Amniotic stem cell (primary cell): ENCODE data around the gene MIA2.
"Not testable (repeated sequence)": the region's sequence is repeated elsewhere in the genome, so short reads cannot be mapped to it uniquely, and the experiment has no call there.

Source experiments
- DNase-seq: peaks from one replicate; lab custom pipeline; 2025; lab: John Stamatoyannopoulos, UW

Gene MIA2, protein sequence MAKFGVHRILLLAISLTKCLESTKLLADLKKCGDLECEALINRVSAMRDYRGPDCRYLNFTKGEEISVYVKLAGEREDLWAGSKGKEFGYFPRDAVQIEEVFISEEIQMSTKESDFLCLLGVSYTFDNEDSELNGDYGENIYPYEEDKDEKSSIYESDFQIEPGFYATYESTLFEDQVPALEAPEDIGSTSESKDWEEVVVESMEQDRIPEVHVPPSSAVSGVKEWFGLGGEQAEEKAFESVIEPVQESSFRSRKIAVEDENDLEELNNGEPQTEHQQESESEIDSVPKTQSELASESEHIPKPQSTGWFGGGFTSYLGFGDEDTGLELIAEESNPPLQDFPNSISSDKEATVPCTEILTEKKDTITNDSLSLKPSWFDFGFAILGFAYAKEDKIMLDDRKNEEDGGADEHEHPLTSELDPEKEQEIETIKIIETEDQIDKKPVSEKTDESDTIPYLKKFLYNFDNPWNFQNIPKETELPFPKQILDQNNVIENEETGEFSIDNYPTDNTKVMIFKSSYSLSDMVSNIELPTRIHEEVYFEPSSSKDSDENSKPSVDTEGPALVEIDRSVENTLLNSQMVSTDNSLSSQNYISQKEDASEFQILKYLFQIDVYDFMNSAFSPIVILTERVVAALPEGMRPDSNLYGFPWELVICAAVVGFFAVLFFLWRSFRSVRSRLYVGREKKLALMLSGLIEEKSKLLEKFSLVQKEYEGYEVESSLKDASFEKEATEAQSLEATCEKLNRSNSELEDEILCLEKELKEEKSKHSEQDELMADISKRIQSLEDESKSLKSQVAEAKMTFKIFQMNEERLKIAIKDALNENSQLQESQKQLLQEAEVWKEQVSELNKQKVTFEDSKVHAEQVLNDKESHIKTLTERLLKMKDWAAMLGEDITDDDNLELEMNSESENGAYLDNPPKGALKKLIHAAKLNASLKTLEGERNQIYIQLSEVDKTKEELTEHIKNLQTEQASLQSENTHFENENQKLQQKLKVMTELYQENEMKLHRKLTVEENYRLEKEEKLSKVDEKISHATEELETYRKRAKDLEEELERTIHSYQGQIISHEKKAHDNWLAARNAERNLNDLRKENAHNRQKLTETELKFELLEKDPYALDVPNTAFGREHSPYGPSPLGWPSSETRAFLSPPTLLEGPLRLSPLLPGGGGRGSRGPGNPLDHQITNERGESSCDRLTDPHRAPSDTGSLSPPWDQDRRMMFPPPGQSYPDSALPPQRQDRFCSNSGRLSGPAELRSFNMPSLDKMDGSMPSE (N-terminal part only)

DNA sequence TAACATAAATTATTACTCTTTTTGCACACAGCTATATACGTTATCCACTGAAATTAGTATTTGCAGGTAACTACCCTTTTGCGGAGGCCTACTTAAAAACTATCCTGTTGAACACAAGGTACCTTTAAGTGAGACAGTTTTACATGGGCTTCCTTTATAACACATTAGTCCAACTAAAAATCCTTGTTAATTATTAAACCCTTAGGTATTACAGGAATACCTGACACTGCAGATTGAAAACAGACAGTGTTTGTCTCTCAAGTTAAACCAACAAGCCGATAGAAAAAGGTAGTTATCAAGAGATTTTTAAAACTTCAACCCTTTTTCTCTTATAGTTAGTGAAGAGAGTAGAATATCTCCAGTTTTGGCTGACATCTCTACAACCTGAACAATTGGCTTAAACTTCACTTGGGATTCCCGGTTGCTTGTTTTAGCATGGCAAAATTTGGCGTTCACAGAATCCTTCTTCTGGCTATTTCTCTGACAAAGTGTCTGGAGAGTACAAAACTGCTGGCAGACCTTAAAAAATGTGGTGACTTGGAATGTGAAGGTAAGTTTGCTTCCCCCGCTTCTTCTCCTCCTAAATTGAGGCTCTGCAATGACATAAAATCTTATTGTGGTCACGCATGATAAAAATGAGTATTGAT is at the start of gene MIA2:
MIA2 (plus strand) TSS at position 236 of the 647 bp plus-strand sequence; CDS start at position 436, 200 bp downstream.
- no peak for DNase-seq

DNA sequence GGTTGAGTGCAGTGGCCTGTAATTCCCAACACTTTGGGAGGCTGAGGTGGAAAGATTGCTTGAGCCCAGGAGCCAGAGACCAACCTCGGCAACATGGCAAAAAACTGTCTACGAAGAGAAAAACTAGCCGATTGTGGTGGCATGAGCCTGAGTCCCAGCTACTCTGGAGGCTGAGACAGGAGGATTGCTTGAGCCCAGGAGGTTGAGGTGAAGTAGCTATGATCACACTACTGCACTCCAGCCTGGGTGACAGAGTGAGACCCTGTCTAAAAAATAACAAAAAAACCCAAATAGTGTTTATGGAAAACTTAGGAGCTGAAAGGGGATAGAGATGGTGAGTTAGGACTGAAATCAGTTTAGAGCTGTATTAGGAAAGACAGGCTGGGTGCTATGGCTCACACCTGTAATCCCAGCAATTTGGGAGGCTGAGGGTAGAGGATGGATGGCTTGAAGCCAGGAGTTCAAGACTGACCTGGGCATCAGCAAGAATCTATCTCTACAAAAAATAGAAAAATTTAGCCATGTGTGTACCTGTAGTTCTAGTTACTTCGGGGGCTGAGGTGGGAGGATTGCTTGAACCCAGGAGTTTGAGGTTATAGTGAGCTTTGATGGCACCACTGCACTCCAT is 49.0 kb upstream of the MIA2 start:
- no peak for DNase-seq

DNA sequence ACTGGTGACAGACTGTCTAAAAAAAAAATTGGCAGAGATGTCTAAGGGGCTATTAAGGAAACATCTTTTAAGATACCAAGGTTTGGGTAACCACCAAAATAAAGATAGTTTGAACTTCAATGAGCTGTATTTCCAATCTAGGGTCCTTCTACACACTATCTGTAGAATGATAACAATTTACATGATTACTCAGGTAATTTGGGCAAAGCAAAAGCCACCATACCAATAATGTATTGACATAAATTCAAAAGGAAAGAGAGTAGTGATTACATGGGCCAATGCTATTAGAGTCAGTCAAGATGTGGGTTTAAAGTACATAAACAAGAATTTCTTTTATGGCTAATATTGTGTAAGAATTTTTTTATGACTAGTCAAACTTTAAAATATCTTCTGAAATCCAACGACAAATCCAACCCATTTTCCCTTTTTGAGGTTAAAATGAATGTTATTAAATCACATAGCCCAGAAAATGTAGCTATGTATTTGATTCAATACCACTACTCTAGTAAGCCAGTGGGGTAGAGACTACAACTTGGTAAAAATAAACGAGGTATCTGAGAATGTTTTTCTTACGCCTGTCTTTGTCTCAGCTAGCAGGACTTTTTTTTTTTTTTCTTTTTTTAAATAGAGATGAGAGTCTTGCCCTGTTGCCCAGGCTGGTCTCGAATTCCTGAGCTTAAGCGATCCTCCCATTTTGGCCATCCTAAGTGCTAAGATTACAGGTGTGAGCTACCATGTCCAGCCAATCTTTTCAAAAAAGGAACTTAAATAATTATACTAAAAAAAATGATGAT is 48.3 kb upstream of the MIA2 start:
- DNase-seq: no peak

DNA sequence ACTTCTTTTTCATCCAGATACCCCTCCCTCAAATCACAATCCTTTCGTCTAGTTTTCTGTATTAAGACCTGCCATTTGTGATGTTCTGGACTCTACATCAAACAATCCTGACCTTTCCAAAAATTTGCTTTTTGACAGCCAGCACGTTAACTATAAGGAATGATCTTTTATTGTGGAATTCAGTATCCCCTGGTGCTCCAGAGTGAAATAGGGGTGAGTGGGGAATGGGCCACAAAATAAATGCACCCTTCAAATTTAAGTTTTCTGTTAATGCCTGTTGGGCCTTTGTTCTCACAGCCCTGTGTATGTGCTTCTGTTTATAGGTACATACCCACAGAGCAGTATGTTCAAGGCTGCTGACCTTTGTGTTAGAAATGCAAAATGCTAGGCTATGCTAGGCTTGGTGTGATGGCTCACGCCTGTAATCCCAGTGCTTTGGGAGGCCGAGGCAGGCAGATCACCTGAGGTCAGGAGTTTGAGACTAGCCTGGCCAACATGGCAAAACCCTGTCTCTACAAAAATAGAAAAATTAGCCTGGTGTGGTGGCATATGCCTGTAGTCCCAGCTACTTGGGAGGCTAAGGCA is 46.7 kb upstream of the MIA2 start:
- no peak for DNase-seq

DNA sequence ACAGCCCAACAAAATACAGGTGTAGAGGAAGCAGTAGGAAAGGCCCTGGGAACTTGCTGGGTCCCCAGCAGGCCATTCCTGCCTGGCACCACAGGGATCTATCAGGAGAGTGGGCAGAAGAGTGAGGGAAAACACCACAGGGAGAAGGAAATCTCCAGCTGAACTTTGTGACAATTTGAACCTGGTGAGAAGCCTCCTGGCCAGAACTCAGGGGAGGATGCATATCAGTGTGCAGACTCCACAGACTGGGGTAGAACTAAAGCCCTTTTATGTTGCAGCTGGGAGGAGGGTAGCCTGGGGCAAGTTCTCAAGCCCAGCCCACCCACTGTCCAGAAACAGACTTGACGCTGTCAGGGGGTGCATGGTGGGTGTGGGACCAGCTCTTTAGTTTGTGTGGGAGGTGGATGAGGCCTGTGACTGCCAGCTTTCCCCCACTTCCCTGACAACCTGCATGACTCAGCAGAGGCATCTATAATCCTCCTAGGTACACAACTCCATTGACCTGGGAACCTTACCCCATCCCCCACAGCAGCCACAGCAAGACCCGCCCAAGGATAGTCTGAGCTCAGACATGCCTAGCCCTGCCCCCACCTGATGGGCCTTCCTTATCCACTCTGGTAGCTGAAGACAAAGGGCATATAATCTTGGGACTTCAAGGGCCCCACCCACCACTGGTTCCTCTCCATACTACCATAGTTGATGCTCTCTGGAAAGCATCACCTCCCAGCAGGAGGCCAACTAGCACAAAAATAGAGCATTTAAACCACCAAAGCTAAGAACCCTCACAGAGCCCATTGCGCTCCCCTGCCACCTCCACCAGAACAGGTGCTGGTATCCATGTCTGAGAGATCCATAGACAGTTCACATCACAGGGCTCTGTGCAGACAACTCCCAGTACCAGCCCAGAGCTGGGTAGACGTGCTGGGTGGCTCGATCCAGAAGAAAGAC is 29.8 kb upstream of the MIA2 start:
- DNase-seq: no peak

DNA sequence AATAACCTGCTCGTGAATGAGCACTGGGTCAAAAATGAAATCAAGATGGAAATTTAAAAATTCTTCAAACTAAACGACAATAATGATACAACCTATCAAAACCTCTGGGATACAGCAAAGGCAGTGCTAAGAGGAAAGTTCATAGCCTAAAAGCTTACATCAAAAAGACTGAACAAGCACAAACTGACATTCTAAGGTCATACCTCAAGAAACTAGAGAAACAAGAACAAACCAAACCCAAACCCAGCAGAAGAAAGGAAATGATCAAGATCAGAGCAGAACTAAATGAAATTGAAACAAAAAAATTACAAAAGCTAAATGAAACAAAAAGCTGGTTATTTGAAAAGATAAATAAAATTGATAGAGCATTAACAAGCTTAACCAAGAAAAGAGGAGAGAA is 26.3 kb upstream of the MIA2 start:
- not testable (repeated sequence) for DNase-seq

DNA sequence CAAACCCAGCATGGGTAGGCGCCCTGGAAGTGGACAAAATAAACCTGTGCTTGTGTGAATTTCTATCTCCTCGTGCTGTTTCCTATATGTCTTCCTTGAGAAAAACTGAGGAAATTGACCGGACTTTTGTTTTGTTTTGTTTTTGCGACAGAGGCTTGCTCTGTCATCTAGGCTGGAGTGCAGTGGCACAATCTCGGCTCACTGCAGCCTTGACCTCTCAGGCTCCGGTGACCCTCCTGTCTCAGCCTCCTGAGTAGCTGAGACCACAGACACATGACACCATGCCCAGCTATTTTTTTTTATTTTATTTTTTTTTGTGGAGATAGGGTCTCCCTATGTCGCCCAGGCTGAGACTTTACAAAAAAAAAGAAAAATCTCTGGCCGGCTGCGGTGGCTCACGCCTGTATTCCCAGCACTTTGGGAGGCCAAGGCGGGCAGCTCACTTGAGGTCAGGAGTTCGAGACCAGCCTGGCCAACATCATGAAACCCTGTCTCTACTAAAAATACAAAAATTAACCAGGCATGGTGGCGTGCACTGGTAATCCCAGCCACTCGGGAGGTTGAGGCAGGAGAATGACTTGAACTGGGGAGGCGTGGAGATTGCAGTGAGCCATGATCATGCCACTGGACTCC is 22.5 kb upstream of the MIA2 start:
- DNase-seq: no peak

DNA sequence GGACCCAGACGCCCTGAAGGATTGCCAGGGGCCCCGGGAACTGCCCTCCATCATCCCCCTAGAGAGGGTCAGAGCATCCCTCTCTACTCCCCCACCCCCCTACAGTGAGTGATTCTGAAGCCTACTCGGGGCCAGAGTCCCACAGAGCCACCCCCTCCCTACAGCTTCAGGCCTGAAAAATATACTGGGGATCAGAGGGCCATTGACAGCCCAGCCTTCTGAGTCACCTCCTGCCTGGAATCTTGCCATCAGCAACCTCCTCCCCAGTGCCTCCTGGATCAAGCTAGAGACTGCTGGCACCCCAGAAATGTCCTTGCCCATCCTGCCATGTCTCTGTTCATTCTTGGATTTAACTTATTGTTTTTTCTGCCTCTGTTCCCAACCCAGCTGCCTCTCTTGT is 21.7 kb upstream of the MIA2 start:
- DNase-seq: no peak

DNA sequence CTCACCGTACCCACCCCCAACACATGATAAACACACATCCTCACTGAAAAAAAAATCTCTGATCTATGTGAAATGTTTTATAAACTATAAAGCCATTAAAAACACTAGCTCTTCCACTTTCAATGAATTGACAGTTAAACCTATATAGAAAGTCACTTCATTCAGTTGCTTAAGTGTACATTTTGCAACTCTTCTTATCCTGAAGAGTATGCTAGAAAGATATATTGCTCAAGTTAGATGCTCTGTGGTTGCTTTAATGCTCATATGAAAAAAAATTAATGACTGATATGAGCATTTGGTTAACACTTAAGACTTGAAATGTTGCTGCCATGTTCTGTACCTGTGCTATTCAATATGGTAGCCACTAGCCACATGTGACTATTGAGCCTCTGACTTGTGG is 21.0 kb upstream of the MIA2 start:
- DNase-seq: no peak

DNA sequence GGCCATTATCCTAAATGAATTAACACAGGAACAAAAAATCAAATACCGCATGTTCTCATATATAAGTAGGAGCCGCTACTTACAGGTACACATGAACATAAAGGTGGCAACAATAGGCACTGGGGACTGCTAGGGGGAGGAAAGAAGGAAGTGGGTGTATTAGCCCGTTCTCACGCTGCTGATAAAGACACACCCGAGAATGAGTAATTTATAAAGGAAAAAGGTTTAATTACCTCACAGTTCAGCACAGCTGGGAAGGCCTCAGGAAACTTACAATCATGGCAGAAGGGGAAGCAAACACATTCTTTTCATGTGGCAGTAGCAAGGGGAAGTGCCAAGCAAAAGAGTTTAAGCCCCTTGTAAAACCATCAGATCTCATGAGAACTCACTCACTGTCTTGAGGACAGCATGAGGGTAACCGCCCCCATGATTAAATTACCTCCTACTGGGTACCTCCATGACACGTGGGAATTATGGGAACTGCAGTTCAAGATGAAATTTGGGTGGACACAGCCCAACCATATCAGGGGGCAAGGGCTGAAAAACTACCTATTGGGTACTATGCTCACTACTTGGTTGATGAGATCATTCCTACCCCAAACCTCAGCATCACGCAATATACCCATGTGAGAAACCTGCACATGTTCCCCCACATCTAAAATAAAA is 16.4 kb upstream of the MIA2 start:
- DNase-seq: no peak

DNA sequence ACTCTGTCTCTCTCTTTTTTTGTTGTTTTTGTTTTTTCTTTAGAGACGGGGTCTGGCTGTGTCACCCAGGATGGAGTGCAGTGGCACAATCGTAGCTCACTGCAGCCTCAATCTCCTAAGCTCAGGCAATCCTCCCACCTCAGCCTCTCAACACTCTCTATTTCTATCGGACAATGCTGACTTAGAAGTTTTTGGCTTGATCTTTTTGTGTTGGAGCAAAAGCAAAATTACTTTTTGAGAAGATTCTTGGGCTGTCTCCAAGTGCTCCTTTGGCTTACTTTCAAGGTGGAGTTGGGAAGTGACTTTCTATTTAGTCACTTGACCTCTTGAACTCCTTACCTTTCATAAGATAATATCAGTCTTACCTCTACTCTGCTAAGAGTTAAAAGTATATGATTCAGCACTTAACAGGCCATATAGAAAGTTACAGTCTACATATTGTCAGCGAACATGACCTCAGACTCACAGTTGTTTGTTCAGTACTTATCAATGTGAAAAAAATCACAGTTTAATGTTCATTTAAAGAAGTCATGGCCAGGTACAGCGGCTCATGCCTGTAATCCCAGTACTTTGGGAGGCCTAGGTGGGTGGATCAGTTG is 15.4 kb upstream of the MIA2 start:
- DNase-seq: no peak

DNA sequence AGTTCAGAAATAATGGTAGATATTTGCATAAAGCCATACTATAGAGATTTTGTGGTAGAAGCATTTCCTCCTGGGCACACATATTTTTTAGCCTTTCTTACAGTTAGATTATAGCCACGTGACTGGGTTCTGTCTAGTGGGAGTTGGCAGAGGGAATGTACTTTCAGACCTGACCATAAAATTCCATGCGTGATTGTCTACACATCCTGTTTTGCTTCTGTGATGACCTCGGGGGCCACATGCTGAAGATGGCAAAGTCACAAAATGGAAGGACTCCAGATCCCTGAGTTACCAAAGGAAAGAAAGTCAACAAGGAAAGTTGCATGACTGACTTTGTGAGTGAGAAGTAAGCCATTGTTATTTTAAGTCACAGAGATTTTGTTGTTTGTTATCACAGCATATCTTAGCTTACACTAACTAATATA is 14.6 kb upstream of the MIA2 start:
- no peak for DNase-seq

DNA sequence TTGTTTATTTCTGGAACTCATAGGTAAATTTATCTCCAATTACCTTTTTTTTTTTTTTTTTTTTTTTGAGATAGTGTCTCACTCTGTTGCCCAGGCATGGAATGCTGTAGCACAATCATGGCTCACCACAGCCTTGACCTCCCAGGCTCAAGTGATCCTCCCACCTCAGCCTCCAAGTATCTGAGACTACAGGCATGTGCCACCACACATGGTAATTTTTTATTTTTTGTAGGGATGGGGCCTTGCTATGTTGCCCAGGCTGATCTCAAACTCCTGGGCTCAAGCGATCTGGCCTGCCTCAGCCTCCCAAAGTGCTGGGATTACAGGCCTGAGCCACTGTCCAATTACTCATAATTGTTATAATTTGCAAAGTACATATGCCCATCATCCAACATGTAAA is 13.2 kb upstream of the MIA2 start:
- not testable (repeated sequence) for DNase-seq

DNA sequence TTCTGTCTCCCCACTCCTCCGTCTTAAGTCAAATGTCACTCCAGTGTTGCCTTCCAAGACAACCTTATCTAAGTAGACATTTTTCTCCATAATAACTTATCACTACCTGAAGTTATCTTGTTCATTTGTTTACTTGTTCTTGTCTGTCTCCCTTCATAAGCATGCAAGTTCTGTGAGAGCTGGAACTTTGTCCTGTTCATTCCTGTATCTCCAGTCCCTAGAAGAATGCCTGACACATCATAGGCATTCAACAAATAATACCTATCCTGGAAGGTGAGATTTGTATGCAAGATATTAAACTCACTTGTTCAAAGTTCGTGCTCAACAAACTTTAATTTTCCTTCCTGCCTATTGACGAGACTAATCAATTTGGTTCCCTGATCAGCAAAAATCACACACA is 5.7 kb upstream of the MIA2 start:
- no peak for DNase-seq

DNA sequence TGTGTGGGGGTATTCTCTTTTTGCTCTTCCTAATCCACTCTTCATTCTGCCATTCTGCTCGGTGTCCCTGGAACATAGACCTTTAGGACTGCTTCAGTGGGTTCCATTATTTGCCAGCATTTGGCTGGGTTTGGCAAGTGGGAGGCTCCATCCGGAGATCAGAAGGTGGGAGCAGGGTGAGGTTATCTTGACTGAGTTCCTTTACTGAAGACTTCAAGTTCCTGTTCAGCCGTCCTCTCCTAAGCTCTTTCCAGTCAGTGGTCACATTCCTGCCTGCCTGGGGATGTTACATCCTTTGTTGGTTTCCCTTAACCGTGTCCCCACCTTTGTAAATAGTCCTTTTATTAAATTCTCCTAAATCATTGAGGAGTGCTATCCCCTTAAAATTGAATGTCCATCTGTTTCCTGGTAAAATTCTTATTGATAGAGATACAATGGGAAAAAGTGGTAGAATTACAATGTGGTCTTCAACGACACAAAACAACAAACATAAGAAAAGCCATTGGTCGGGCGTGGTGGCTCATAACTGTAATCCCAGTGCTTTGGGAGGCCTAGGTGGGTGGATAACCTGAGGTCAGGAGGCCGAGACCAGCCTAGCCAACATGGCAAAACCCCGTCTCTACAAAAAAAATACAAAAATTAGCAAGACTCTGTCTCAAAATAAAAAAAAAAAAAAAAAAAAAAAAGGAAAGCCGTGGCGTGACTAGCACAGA is 5.0 kb upstream of the MIA2 start:
- DNase-seq: no peak

DNA sequence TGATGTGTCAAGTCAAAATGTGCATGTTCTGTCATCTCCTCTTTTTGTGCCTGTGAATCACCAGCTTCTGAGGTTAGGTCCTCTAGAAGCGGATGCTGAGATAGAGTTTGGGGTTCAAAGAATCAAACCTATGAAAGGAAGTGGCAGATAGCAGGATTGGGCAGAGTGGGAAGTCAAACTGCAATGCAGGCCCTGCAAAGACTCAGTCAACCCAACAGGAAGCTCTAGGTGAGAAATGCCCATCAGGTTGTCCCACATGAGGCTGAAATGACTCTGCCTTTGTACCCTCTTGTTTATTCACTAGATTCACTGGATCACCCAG is 4.5 kb upstream of the MIA2 start:
- DNase-seq: no peak

DNA sequence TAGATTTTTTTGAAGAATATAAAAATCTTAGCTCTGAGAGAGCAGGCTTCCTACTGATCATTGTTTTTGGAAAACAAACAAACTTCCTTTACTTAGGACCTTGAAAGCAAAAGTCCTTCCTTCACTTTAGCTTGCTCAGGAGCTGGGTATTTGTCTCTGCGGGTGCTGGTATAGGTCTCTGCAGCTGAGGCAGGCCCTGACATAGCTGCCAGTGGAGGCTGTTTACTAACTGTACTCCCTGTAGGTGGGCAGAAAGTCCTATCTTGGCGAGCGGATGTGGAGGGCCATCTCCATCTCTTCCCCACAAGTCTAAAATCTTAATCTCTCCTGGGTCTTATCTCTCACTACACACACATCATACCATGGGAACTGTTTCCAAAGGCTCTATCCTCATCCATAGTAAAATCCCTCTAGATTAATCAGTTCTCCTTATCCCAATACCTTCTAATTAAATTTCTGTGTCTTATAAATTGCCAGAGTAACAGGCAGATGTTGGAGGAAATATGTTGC is 4.1 kb upstream of the MIA2 start:
- DNase-seq: no peak
